Activated CD8-positive, alpha-beta memory T cell treated with anti-CD3 and anti-CD28 coated beads, Interleukin-2, amount 50 U/mL, for 1 hour (primary cell): ENCODE results near the gene BEND5.

Experiments
- DNase-seq: peaks from one replicate; pipeline ENCODE4 v3.0.0-alpha.2; 2020; ENCODE audit errors: extremely low read depth

BEND5 gene

DNA sequence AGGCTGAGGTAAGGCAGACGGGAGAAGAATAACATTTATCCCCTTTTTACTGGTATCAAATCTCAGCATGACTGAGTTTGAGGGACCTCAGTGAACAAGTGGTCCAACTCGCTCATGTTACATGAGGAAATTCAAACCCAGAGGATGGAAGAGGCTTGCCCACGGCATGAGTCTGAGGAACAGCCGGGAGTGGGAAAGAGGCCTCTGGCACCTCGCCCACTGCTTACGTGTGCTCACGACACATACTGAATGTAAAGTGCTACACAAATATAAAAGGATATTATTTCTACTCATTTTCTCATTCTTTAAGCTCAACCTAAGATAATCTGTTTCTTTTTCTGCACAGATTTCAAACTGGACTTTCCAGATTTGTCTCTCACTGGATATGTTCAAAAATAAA, 14.7 kb downstream of the BEND5 start:
- DNase-seq, result no peak

DNA sequence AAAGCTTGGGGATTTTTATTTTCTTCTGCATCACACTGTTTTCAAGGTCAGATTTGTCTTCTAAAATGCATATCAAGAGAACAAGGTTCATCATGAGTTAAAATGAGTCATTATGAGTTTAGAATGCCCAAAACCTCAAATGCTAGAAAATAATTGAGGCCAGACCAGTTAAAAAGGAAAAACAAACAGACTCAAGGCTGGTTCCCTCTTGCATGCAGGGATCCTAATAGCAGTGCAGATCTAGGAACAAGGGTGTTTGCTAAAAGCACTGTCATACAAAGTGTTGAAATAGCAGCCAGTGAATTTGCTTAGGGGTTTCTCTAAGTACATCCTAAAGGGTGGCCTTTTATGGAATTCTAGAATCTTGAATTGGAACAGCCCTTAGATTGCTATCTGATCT, 15.3 kb downstream of the BEND5 start:
- no peak for DNase-seq

DNA sequence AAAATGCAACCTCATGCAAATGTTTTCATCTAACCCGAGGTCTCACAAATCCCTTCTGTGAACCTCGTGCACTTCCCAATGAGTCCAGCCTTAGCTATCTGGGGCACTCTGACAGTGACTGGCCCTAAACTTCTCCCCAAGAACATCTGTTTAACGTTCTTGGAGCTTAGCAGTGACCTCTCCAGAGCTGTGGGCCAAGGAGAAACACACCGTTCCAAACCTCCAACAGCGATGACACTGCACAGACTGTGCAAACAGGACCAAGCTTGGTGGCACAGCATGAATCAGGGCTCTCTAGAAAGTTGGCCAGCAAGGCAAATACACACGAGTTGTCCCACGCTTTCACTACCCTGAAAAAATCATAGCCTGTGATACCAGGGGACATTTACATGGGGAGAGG, 15.8 kb downstream of the BEND5 start:
- no peak for DNase-seq

DNA sequence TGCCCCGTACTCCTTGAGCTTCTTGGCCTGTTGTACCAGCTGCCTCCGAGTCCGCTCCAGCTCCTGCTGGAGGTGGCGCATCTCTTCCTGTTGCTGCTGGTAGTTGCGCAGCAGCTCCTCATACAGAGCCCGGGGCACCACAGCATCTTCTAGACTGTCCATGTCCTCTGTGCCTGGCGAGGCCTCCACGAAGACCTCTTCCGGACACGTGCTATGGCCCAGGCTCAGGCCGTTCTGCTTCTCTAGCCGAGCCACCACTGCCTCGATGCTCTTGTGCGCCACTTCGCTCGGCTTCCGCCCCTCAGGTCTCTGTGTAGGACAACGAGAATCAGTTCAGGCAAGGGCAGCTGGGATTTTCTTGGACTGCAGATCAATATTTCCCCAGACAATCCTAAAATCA, 17.7 kb downstream of the BEND5 start:
- DNase-seq, result no peak

DNA sequence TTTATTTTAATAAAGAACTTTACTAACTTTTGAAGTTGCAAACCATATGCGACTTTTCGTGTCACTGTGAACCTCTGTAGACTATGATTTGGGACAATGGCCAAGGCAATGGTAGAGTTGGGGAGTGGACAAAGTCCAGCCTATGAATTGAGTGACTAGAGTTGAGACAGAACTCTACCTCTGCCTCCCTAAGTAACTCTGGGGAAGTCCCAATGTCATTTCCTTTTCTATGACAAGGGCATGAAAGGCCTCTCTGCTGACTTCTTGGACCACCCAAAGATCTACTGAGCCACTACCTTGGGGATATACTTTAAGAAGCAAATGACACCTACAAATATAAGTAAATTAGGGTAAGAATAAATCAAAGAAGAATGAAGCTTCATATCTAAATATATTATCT, 19.3 kb downstream of the BEND5 start:
- no peak for DNase-seq

DNA sequence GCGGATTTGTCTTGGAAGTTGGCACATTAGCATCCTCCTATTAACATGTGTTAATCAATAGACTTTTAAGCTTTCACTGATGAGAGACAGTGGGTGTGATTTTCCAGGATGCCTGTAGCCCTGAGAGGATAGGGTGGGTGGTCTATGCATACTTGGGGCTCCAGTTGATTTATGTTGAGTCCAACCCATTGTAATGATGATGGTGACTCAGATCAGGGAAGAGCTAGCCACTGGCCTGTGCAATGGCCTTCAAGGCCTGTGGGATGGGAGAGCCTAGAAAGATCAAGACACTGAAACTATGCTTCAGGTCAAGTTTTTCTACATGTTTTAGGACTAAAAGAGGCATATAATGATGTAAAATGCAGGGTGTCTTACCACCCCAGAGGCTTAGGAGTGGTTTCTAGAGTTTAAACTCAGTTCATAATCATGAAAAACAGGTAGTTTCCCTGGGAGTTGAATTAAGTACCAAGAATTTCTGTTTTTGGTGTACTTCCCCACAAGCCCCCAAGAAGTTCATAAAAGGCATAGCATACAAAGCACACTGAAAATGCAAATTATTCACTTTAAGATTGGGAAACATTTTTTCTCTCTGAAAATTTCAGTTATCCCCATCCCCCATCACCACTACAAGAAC, 19.9 kb downstream of the BEND5 start:
- no peak for DNase-seq

DNA sequence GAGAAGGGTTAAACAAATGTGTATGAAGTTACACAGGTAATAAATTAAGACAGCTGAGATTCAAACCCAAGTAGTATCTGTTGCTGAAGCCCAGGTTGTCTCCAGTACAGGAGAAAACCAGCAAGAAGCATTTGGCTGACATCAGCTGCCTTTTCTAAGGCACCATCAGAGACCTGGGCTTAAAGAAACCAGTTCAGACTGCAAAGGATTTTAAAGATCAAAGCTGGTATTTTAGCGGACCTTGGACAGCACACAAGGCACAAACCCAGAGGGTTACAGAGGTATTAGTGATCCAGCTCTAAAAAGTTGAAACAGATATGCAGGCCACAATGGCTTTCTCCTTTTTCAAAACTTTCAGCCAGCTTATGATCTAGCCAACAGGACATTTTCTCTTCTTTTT, 23.4 kb downstream of the BEND5 start:
- DNase-seq, result no peak

DNA sequence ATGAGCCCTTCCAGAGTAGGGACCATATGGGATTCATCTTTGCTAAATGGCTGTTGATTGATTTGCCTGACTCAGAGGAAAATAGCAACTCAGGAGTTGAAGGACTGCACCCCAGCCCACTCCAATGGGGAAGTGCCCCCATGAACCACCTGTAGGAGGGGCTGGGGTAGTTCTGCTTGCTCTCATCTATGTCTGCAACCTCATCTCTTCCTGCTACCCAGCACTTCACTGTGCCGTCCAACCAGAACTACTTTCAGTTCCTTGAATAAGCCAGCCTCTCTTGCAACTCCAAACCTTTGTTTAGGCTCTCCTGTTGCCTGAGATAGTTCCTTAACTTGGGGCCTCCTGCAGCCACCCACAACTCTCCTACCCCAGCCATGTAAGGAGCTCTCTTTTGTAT, 26.6 kb downstream of the BEND5 start:
- no peak for DNase-seq

DNA sequence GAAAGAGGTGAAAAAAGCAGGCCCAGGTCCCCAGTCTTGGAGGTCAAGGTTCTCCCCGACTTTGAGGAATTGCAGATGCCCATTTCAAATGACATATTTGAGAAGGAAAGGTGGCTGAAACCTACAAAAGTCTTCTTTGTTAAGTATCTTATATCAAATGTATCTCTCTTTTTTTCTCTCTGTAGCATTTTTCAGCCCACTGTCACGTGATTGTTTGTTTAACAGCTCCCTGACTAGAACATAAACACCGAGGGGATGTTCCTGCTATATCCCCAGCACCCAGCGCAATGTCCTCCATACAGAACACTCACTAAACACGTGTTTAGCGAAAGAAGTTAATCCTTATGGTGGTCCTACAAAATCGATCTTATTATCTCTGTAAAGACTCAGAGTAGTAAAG, 27.6 kb downstream of the BEND5 start:
- no peak for DNase-seq

DNA sequence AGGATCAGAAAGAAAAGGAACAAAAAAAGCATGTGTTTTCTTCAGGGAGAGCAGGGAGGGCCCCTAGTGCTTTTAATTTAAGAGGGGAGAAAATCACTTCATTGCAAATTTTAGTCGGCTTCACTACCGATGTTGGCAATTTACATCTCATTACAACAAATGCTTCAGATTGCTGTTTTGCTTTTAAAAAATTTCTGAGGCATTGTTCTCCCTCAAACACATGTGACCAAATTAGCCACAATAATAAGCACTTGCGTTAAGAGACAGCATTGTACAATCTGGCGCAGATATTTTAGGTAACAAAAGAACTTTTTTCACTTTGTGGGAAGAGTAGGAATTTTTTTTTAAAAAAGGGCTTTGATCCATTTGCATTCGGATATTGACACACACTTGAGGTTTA, 29.8 kb downstream of the BEND5 start:
- no peak for DNase-seq

DNA sequence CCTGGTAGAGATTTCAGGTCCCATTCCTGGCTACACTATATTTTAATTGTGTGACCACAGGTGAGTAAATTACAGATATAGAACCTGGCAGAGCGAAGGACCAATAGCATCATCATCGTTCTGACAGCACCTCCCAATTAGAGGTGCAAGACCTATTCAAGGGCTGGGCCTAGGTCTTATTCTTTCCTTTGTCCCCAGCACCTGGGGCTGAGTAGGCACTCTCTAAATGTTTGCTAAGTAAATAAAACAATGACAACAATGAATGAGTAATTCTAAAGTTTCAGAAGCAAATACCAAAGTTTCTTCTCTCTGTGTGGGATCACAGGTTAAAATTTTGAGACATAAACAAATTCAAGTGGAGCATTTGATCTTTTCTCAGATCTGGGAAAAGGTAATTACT, 32.7 kb downstream of the BEND5 start:
- no peak for DNase-seq

DNA sequence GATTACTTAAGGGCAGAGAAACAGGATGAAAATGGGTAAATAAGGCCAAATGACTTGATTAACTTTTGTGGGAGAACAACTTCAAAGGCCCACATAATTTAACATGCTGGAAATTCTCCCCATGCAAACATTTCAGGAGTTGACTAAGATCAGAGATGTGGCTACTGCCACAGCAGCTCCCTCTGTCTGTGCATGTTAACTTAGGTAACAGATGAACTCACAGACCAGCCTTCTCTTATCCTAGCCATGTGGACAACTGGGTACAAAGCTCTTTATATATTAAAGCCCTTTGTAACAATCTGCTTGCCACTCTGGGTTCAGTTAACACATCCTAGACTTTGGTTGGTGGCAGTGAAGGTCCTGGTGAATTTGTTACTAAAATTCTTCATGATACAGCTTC, 33.2 kb downstream of the BEND5 start:
- no peak for DNase-seq

DNA sequence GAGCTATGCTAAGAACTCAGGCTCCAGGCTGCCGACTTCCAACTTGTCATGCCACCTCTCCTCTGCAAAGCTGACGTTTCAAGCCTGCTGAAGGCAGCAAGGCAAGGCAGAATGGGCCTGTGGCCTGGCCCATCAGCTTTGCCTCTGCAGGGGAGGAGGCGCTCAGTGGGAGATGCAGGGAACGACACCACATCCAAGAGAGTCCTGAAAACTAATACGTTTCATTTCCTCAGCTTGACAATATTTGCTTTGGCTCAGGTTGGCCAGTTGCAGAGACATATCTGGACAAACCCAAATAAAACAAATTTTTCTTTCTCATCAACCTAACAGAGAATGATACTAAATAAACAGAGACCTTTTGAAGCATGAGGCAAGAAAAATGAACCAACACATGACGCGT, 35.3 kb downstream of the BEND5 start:
- DNase-seq, result no peak

DNA sequence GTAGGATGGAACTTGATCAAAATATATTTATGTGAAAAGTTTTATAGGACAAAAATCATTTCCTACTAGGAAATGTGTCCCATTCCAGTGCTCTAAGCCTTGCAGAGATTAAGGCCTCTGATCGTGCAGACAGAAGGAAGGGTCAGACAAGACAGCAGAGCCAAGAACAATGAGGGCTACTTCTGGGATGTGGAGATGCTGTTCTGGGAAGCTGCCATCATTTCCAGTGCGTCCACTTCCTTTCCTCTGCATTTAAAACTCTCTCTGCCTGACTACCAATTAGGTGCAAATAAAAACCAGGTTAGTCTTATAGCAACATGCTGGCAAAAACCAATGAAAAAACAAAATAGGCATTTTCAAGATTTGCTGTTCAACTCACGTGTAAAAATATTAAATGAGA, 36.1 kb downstream of the BEND5 start:
- no peak for DNase-seq

DNA sequence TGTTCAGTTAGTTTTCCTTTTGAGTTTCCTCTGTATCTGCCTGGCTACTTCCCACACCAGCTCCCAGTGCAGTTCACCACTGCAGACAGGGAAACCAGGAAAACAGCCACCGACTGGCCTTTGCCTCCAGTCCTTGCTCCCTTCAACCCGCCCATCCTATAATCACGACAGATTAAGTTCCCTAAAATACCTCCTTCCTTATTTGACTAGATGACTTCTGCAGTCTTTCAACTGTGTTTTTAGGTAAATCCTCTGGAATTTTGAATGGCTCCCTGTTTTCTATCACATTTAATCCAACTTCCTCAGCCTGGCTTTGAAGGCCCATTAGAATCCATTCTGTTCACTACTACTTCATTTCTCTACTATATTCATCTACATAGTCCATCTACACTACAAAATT, 37.6 kb downstream of the BEND5 start:
- DNase-seq, result no peak

DNA sequence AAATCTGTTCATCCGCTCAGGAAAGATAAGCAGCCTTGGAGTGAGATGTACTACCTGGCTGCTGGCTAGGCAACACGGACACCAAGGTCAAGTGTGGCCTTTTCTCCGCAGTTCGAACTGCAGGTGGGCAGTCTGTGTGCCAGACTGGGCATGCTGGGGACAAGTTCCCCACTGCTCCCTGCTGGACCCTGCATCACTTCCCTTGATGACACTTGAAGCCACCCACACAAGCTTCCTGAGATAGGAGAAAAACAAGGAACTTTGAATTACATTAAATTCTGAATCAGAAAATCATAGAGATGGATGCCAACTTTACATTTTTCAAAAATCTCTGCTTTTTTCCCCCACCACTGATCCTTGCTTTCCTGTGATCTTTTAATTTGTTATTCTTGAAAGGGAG, 38.3 kb downstream of the BEND5 start:
- no peak for DNase-seq

DNA sequence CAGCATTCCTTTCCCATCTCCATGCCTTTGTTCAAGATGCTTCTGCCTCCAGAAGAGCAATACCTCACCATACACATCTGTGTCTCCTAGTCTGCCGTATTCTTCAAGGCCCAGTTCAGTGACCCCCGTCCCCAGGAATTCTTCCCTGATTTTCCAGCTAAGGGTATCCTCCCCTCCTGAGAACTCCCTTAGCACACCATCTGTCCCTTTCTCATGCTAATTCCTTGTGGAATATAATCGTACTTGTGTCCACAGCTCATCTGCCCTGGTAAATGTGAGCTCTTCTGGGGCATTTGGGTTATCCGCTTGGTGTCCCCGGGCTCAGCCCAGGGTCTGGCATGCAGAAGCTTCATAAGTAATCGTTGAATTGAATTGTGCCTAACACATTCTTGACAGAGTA, 40.9 kb downstream of the BEND5 start:
- no peak for DNase-seq

DNA sequence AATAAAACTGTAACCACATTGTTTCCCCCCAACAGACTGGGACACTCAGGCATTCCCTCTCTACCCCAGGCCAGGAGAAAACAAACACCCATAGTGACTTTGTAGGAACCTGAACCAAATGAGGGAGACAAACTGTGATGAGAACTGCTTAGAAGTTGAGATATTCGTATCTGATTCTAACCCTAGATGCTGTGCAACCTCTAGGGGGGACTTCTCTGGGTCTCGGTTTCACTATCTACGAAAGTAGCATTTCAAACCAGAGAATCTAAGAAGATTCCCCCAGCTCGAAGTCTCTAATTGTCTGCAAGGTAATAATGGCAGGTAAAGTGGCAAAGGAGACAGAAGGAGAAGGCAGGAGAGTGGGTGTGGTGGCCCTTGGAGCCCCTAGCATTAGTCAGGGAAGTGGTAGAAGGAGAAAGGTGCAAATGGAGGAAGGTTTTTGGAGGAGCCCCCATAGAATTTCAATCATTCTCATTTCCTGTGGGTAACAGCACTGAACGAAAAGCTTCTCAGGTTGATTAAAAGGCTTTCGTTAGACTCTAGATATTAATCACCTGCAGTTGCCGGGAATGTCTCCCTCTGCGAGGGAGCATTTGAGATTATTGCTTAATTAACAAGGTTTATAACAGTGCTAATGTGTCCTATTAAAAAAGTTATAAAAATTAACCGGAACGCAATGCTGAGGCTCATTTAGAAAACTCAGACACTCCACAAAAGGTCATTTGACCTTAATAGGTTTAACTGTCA, 46.4 kb downstream of the BEND5 start:
- DNase-seq, result no peak

DNA sequence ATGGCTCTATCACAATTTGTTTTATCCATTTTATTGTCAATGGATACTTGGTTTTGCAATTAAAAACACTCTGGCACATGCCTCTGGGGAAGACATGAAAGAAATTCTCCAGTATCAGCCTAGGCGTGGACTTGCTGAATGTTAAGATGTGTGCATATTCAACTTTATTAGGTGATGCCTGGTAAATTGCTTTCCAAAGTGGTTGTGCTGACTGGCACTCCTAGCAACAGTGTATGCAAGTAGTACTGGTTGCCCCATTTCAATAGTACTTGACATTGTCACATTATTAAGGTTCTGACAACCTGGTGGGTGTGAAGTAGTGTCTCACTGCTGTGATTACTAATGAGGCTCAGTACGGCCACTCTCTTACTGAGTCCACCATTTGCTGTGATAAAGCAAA, 48.1 kb downstream of the BEND5 start:
- no peak for DNase-seq

DNA sequence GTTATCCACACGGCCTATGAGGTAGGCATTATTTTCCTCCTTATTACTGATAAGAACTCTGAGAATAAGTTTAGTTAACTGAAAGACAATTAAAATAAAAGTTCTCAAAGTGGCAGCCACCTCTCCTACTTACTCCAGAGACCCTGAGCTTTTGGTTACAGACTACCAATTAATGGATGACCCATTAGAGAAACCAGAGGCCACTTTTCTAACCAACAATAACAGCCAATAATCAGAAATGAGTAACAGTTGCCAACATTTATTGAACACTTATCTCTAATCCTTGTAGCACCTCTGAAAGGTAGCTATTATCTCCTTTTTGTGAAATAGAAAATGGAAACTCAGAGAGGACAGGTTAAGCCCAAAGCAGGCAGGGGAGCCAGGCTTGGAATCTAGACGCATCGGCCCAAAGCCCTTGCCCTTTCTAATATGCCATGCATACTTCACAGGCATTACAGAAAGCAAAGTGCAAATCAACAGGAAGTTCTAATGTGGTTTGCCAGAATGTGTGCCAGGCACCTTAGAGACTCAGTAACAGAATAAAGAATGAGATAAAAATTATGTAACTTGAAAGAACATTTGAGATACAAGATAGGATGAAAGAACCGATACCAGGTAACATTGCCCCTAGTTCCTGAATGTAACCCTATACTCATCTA, 50.0 kb downstream of the BEND5 start:
- DNase-seq, result no peak

DNA sequence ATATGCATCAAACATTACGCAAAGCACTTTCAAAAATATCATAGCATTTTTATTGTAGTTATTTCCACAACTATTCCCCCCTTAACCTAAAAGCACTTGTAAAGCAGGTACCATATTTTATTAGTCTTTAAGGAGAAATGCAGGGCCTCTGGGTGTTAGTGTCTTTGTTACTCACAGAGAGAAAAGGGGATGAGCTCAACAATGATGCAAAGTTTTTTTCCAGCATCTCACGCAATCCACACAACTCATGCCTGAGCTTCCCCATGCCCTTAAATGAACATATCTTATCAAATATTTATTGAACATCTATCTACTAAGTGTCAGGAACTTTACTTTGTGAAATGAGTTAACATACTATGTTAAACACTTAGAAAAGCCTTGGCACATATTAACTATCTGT, 50.6 kb downstream of the BEND5 start:
- DNase-seq, result no peak

DNA sequence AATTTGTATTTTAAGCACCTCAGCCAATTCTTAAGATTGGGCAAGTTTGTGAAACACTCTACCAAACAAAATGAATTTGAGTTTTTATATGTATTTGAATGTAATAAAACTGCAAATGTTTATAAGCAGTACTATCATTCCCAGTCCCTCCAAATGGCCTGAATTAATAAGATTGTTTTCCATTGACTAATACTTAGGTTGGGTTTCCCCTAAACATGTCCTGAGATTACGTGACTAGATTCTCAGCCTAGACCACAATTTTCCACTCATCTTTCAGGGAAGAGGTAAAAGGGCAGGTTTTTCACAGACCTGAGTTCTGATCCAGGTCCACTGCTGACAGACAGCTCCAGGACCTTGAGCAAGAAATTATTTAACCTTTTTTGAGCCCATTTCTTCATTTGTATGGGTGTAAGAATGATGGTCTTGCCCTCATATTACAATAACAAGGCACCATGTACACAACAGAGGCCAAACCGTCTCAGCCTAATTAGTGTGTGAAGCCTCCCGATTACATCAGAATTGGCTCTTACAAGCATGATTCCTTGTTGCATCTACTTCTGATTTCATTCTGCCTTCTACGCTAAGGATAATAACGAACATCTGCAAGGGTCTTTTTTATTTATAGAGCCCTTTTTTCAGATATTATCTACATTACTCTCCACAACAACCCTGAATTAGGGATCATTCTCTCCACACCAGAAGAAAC, 51.2 kb downstream of the BEND5 start:
- no peak for DNase-seq

DNA sequence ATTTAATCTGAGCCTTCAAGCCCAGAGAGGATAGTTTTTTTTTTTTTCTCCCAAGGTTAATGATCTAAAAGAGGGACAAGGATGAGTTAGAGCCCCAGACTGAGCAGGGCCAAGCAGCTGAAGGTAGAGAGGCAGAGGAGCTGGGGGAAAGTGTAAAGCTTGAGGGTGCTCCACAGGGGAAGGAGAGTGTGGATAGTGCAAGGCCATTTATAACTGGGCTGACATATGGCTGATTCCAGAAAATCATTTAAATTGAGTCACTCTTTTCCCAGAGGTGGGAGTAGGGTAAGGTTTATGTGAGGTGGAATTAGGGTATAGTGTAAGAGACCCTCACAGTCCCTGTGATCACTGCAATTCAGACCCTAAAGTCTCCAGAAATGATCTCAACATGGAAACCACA, 55.8 kb downstream of the BEND5 start:
- DNase-seq, result no peak
